OCI-LY1 (cell line): ENCODE data around the gene LRTM2.

Experiments used
- EZH2 ChIP-seq: fragments of 200-600 bp; sonication (generic), shearing (Covaris generic); IDR thresholded peaks from 2 replicates; pipeline ENCODE4 v1.8.0; 2017; ENCODE audit warnings: borderline replicate concordance, mixed run types, mild to moderate bottlenecking, antibody characterized with exemption, low read length, moderate library complexity, mixed read lengths
- TF ChIP-seq, protein P1 (sequence below): fragments of 200-600 bp; sonication (generic), shearing (Covaris generic); IDR thresholded peaks from 2 replicates; pipeline ENCODE4 v1.5.1; 2017; ENCODE audit warnings: mild to moderate bottlenecking, antibody characterized with exemption, low read length, moderate library complexity, mixed read lengths

DNA sequence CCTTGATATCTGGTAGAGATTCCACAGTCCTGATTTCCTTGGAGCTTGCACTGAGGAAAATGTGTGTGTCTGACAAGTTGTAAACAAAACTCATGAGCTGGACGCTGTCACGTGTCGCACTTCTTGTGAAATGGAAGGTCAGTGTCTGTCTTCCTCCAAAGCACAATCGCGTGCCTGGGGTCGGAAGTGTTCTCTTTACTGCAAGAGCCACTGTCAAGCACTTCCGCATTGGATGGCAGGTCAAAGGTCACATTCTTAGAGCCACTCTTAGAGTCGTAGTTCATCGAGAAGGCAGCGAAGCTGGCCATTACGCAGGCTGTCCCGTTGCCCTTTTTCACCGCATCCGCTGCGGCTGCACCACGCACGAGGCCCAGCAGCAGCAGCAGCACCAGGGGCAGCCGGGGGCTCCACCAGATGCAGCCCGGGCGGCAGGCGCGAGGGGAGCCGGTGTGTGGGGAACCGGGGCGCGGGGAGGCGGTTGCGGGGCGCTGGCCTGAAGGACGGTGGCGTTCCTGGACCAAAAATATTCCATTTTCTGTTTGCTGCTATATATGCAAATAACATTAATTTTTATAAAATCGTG lies 45.0 kb downstream of the LRTM2 start:
- TF ChIP-seq, protein P1, sequence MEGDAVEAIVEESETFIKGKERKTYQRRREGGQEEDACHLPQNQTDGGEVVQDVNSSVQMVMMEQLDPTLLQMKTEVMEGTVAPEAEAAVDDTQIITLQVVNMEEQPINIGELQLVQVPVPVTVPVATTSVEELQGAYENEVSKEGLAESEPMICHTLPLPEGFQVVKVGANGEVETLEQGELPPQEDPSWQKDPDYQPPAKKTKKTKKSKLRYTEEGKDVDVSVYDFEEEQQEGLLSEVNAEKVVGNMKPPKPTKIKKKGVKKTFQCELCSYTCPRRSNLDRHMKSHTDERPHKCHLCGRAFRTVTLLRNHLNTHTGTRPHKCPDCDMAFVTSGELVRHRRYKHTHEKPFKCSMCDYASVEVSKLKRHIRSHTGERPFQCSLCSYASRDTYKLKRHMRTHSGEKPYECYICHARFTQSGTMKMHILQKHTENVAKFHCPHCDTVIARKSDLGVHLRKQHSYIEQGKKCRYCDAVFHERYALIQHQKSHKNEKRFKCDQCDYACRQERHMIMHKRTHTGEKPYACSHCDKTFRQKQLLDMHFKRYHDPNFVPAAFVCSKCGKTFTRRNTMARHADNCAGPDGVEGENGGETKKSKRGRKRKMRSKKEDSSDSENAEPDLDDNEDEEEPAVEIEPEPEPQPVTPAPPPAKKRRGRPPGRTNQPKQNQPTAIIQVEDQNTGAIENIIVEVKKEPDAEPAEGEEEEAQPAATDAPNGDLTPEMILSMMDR = no peak
- no peak for TF ChIP-seq EZH2
